ENCODE measurements around the gene GNAI3.

Gene GNAI3

DNA sequence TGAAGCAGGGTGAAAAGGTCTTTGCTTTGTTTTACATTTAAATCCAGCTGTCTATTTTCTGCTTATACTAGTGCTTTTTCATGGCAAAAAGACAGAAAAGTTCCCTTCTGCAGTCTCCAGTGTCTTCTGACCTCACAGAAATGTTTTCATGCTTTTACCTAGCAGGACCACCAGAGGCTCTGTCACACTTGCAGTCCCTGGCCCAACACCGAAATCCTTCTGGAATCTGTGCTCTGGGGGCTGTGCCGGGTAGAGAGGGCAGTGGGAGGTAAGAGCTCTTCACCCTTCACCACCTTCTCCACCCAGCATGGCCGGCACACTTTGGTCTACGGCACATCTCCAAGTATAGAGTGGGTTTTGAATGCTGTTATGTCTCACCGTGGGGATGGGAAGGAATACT, 50.2 kb downstream of the GNAI3 start:
- no peak for DNase-seq

DNA sequence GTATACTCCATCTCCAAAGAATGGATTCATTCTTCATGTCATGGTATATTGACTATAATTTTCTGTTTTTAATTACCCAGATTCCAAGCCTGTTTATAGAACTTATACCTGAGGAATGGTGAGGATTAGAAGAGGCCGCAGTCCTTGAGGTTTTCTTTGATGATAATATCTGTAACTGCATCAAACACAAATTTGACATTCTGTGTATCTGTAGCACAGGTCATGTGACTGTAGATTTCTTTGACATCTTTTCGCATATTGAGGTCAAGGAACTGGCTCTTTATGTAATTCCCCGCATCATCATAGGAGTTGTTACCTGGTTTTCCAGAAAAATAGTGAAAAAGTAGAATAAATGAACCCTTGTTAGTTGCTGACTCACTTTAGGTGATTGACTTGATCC, 54.8 kb downstream of the GNAI3 start:
- DNase-seq: no peak

DNA sequence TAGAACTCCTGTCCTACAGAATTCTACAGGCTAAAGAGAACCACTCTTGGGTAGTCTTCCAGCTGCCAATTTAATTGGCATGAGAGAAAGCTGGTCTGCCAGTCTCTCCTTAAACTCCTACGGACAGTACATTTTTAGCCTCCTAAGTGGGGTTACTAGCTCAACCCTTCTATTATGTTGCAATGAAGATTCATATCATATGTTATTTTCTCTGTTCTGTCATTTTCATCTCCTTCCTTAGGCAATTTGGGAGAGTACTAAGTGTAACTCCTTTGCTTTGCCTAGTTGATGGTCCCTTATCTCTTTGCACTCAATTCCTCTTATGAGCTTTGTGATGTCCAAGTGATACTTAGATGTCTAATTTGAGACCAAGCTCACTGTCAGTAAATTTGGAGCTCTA, 57.0 kb downstream of the GNAI3 start:
- no peak for DNase-seq

DNA sequence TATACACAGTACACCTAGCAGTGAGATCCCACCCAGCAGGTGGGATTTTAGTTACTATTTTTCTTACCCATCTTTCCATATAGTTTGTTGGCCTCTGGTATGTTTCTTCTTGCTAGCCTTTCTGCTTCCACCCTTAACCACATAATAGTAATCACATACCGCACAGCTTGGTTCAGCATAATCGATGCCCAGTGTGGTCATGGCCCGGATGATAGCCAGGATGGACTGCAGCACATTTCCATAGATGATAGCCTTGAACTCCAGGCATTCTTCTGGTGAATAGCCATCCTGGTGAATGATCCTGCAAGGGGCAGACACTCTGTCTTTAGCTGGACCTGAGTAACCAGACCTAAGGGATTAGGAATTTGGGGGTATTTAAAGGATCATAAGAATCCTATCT, 61.5 kb downstream of the GNAI3 start:
- no peak for DNase-seq

DNA sequence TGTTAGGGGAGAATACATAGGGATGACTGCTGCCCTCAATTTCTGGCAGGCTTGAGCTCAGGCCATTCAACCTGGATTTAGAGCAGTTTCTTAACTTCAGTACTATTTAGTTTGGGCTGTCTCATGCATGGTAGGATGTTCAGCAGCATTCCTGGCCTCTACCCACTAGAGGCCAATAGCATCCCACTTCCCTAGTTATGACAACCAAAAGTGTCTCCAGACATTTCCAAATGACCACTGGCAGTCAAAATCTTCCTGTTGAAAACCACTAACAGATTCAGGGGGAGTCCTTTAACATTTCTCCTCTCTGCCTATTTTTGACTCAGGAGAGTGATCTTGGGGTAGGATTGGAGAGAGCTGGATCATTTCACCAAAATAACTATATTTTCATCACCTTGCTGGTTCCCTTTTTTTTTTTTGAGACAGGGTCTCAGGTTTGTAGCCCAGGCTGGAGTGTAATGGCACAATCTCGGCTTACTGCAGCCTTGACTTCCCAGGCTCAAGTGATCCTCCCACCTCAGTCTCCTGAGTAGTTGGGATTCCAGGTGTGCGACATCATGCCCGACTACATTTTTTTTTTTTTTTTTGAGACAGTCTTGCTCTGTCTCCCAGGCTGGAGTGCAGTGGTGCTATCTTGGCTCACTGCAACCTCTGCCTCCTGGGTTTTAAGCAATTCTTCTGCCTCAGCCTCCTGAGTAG, 62.3 kb downstream of the GNAI3 start:
- DNase-seq: no peak

DNA sequence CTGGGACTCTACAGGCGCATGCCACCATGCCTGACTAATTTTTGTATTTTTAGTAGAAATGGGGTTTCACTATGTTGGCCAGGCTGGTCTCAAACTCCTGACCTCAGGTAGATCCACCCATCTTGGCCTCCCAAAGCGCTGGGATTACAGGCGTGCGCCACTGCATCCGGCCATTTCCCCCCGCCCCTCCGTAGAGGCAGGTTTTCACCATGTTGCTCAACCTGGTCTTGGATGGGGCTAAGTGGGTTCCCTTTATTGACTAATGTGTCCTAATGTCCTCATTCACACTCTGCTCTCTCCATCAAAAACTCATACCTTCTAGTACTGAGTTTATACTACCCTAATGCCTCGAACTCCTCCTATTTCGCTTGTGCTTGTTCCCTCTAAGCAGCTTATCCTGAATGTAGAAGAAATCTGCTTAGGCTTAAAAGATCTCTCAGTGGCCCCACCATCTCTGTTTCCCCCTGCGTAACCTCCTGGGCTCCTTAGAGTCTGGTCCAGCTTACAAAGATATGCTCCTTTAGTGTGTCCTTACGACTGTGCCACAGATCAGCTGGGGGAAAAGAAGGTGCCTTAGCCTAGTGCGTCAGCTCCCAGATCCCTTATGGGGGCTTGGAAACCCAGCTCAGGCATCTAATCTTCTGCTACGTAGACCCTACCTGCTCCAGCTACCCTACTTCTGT, 63.0 kb downstream of the GNAI3 start:
- no peak for DNase-seq

DNA sequence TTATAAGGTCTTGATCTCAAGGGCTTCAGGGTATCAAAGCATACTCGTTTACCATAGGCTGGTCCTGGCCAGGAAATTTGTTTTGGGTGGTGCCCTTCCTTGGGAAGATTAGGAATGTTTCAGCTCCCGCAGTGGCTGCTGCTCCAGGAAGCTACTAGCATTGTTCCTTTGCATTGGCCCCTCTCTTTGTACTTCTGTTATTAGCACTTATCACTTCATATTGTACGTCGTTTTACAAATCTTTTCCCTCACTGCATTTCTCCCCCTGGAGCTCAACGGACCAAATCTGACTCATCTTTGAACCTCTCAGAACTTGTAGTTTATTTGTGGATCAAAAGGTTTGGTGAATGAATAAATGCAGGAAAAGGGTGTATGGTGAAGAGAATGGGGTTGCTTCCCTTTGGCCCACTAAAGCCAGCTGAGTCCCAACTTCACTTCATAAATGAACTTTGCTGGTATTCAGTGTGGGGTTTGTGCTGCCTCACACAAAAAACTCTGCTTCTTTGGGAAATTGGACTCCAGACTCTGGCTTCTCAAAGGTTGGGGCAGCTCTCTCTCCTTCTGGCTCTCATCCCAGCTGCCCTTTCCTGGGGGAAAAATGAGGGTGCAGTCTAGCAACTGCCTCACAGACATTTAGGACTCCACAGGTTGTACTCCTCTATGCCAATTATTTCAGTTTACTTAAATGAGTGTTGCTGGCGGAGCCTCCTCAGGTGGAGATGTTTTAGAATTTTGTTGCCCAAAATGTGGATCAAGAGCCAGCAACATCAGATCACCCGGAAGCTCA, 65.1 kb downstream of the GNAI3 start:
- DNase-seq: no peak

DNA sequence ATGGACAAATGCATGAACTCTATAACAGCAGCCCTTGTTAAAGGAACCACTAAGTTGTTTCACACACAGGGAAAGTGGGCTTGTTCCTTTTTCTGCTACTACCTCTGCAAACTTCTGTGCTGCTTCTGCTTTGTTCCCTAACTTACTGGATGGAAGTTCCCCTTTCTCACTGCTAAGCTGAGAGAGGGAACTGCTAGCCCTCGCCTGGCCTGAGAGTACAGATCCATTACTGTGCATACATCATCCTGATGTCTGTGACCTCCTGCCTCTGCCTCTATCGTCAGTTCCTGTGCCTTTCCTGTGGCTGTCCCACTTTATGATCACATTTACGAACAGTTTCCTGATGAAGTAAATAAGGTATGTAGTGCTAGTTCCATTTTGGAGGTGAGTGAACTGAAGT, 67.5 kb downstream of the GNAI3 start:
- DNase-seq: no peak

DNA sequence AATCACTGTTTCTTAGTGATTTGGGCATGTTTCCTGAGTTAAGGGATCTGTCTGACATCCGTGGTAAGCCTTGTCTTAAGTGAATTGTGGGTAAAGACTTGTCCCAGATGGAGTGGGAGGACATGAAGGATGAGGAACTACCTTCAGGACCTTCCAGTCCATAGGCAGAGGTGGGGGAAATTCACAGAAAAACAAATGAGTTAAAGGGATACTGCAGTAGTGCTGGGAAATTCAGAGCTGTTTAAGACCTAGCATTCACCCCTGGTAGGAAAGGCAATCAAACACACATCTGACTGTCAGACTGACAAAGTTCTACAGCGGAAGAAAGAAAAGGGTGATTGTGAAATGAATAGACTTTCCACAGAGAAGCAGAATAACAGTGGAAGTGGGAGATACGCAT, 68.0 kb downstream of the GNAI3 start:
- no peak for DNase-seq

DNA sequence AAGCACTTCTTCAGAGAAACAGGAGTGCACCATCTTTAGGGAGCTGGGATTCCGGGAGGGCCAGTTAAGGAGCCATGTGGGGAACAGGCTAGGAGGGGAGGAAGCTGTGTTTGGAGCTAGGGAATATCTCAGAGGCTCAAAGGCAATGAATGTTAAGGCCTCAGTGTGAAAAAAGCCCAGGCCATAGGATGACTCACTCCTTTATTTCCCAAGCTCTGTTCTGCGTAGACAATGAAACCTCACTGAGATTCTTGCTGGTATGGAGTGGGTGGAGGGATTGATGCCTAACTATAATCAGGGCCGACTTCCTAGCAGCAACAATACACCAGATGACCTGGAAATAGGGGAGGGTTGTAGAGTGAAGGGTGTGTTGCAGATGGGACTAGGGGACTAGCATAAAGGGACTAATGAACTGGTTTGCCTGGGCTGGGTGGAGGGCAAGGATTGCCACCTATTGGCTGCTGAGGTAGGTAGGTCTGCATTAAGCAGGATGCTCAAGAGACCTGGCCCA, 68.9 kb downstream of the GNAI3 start:
- no peak for DNase-seq

DNA sequence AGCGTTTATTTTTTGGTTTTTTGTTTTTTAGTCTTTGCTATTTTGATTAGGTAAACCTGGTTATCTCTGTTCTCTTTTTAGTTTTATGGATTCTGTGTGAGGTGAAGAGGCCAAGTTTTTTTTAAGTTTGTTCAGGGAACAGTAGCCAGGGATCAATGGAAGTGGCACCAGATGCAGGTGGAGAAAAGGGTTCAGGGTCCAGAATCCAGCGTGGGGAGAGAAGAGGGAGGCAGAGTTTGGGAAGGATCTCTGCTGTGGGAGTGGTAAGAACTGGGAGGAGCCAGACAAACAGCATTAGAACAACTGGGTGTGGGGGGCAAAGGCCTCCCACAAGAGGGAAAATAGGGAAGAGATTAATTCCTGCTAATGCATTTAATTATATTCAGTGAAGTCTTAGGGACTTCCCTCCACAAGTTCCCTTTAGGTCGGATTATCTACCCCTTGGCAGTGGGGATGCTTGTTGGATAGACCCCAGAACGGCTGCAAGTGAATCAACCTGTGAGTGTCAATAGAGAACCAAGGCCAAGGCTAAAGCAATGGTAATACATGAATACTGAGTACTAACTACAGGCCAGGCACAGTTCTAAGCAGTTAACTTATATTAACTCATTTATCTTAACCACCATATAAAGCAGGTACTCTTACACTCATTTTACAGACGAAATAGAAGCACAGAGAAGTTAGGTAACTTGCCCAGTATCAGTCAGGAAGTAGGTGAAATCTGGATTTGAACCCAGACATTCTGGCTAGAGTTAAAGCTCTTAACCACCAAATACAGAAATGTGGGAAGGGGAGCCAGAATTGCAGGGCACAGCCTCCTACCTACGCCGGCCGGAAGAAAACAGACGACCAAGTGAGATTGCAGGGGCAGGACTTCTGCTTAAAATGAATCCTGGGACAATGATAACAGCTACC, 70.5 kb downstream of the GNAI3 start:
- peak; percentile 19 for DNase-seq

DNA sequence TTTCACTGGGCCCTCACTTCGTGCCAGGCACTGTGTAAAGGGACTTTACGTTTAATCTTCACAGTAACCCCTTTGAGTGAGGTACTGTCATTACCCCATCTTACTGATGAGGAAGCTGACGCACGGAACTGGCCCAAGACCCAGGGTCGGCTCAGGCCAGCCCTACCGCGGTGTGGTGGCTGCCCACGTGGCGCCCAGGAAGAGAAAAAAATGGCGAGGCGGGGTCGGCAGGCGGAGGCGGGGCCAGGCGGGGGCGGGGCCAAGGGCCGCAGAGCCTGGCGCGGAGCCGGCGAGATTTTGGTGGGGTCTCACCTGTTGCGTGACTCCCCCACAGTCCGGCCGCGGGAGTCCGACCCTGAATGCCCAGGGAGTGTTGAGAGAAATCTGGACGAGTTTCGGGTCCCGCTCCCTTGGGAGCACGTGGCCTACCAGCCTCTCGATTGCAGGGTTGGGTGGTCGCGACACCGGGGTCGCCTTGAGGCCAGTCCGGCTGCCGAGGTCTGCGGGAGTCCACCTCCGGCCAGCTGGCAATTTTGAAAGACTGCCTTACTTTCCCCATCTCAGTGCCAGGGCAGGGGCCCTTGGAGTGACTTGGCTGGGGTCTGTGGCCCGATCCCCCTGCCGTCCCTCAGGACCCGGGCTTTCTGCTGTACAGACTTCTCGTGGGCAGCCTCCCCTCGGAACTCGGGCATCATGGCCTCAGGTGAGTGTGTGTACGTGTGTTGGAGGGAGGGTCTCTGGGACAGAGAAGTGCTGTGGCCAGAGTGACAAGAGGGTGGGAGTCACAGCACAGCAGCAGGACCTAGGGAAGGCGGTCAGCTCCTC, 71.4 kb downstream of the GNAI3 start, which contains the start of the genes AMPD2 and GNAT2:
AMPD2 (plus strand) TSS at position 262 of the 825 bp plus-strand sequence. CDS start 1,339 bp downstream, outside the sequence.
GNAT2 (minus strand) TSS at position 41 of the 825 bp plus-strand sequence. CDS start 6,746 bp downstream, outside the sequence.
- DNase-seq: peak; percentile 86

DNA sequence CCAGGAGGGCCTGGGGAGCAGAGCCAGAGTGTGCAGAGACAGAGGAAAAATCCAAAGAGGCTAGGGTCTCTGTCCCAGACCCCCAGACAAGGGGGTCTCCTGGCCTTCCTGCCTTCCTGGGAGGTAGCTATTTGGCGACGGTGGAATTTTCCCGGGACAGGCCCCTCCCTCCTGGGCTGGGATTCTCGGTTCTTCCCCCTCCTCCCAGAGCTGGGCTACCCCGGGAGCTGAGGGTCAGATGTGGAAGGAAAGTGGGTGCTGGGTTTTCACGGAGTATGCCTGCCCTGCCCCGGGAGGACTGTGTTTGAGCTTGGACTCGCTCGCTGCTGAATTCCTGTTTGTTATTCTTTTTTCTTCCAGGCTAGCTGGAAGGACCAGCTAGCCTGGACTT, 72.0 kb downstream of the GNAI3 start:
- DNase-seq: peak; percentile 77

DNA sequence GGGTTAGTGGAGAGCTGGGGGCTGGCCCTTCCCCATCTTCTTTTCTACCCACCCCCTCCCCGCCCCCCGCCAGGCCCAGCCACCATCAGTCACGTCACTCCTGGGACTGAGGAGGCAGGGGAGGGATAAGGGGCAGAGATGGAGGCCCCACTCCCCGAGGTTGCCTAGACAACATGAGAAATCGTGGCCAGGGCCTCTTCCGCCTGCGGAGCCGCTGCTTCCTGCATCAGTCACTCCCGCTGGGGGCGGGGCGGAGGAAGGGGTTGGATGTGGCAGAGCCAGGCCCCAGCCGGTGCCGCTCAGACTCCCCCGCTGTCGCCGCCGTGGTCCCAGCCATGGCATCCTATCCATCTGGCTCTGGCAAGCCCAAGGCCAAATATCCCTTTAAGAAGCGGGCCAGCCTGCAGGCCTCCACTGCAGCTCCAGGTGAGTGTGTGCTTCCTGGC, 72.4 kb downstream of the GNAI3 start:
- DNase-seq: peak; percentile 97

DNA sequence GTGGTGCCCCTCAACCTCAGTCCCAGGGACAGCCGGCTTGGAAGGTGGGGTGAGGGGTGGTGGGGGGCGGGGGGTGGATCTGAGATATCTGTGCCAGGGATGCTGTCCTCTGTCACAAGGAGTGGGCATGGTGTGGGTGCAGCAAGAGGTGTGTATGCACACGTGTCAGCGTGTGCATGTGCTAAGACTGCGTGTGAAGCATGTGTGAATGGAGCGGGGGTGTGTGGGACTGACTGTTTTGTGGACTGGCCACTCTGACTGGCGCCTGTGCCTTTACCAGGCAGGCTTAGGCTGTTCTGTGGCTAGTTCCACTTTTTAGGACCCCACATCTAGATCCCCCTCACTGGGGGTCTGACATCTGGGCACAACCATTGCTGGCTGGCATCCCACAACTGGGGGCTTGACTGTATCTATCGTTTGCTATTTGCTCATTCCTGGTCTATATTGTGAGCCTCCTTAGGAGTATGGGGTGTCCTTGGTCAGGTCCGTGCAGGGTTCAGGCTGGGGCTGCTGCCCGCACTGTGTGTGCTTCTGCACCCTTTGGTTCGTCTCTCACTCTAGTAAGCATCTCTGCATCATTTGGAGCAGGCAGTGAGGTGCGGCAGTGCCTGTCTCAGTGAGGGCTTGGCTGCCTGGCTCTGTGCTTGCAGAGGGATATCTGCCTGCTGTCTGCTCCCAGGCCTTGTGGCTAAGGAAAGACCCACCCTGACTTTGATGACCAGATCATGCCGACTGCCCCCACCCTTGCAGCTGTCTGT, 73.1 kb downstream of the GNAI3 start:
- DNase-seq: peak; percentile 21

DNA sequence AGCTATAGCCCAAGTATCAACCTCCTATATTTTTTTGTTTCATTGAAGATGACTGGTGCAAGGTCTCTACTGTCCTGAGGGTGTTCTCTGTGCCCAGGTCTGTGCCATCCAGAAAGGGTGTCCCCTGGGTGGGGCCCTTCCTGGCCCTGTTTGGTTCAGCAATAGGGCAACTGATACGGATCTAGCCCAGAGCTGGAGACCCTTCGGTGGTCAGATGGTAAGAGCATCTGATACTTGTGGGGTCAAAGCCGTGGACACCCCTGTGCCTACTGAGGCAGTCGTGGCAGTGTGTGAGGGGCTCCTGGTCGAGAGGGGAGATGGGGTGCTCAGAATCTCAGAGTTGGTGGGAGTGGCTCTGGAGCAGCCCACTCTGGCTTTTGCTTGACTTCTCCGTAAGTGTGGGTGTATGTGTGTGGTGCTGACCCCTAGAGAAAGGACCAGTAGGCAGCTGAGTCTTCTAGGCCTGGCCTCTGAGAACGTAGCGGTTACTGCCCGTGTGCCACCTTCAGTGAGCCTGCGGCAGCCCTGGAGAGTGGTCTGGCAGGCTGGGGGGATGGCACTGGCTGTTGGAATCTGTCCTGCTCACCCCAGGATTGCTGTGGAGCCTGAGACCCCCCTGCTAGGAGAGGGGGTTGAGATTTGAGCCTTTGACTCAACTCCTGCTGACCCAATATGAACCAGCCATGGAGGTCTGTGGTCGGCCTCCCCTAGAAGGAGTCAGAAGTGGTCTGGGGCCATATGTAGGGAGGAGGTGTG, 73.9 kb downstream of the GNAI3 start:
- peak; percentile 15 for DNase-seq

DNA sequence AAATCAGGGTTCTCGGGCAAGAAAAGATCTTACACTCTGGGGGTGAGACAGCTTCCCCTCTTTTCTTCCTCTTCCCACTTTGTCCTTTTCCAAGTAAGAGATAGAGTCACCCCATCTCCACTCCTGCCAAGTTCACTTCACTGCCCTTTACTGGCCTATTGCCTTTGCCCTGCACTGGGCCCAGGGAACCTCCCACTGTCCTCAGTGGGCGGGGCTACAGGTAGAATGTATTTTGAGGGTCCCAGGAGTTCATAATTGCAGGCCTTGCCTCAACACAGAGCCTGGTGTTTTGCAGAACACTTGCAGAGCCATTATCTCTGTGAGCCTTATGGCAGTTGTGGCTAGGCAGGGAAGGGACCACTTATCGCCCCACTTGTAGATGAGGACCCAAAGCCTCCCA, 74.5 kb downstream of the GNAI3 start:
- DNase-seq: peak; percentile 18

DNA sequence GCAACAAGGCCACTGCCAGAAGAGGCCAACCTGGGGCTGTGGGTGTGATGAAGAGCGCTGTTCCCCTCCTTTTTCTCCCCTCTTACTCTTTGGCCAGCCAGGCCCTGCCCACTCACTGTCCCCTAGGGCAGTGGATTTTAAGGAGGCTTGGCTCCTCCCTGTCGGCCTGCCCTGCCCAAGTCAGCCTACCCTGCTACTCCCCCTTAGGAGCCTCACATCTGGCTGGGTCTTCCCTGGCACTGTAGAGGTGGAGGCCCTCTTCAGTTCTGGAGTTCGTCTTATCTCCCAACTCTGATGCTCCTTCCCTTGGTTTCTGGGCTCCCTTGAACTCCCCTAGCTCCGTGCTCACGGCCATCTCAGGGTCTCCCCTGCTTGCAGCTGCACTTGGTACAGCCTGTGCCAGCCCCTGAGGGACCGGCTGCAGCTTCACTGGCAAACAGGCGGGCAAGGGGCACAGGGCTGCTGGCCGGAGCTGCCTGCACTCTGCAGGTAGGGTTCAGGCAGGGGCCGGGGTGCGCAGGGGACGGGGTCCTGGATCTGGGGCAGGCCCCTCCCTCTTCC, 75.3 kb downstream of the GNAI3 start:
- peak; percentile 37 for DNase-seq
